H9 (cell line): Measurements from ENCODE around the gene PHF21A. TPM values are rescaled to one million over a fixed set of nuclear protein-coding genes. Genes with fewer than 3 reads are reported as not detected.

Source experiments
- DNase-seq: peaks from one replicate; pipeline ENCODE4 v3.0.0-alpha.2; 2017
- H2AFZ ChIP-seq: one replicate; pipeline ENCODE4 v1.6.1; 2013; ENCODE audit warnings: mild to moderate bottlenecking, low read length, control low read depth, moderate library complexity
- H2AK5ac ChIP-seq: 2 replicates; pipeline ENCODE4 v1.6.1; 2013; ENCODE audit warnings: low read length, control low read depth, mixed read lengths; ENCODE audit not compliant: insufficient read length
- H2BK120ac ChIP-seq: one replicate; pipeline ENCODE4 v1.6.1; 2013; ENCODE audit warnings: low read depth, mild to moderate bottlenecking, low read length, control low read depth, inconsistent platforms; ENCODE audit not compliant: poor library complexity, severe bottlenecking
- H2BK12ac ChIP-seq: 2 replicates; pipeline ENCODE4 v1.6.1; 2013; ENCODE audit warnings: low read length, control low read depth, mixed read lengths, low read depth; ENCODE audit not compliant: insufficient read length
- H2BK15ac ChIP-seq: 2 replicates; pipeline ENCODE4 v1.6.1; 2013; ENCODE audit warnings: low read depth, low read length, control low read depth
- H2BK20ac ChIP-seq: one replicate; pipeline ENCODE4 v1.6.1; 2013; ENCODE audit warnings: low read depth, mild to moderate bottlenecking, low read length, control low read depth, inconsistent platforms; ENCODE audit not compliant: poor library complexity, severe bottlenecking
- H2BK5ac ChIP-seq: 2 replicates; pipeline ENCODE4 v1.6.1; 2013; ENCODE audit warnings: low read length, control low read depth, mixed read lengths; ENCODE audit not compliant: insufficient read length
- H3K14ac ChIP-seq: 2 replicates; pipeline ENCODE4 v1.6.1; 2013; ENCODE audit warnings: low read length, control low read depth; ENCODE audit not compliant: insufficient read depth
- H3K18ac ChIP-seq: 2 replicates; pipeline ENCODE4 v1.6.1; 2013; ENCODE audit warnings: low read depth, mild to moderate bottlenecking, mixed read lengths, low read length, control low read depth; ENCODE audit not compliant: insufficient read length
- H3K23ac ChIP-seq: 2 replicates; pipeline ENCODE4 v1.6.1; 2013; ENCODE audit warnings: low read length, control low read depth, mixed read lengths, low read depth; ENCODE audit not compliant: insufficient read length
- H3K23me2 ChIP-seq: 2 replicates; pipeline ENCODE4 v1.6.1; 2013; ENCODE audit warnings: low read depth, mild to moderate bottlenecking, mixed read lengths, low read length, control low read depth; ENCODE audit not compliant: insufficient read length, poor library complexity, severe bottlenecking
- H3K27ac ChIP-seq: 2 replicates; pipeline ENCODE4 v1.5.1; 2013; ENCODE audit warnings: low read length, control low read depth, mixed read lengths, low read depth; ENCODE audit not compliant: insufficient read length
- H3K27me3 ChIP-seq: 2 replicates; pipeline ENCODE4 v1.6.1; 2013; ENCODE audit warnings: low read length, control low read depth, inconsistent platforms; ENCODE audit not compliant: insufficient read depth
- H3K4ac ChIP-seq: 2 replicates; pipeline ENCODE4 v1.6.1; 2013; ENCODE audit warnings: low read depth, mild to moderate bottlenecking, control low read depth, inconsistent platforms, low read length, moderate library complexity
- H3K4me1 ChIP-seq: 2 replicates; pipeline ENCODE4 v1.6.1; 2013; ENCODE audit warnings: low read length, control low read depth, inconsistent platforms; ENCODE audit not compliant: insufficient read depth
- H3K4me2 ChIP-seq: 2 replicates; pipeline ENCODE4 v1.6.1; 2013; ENCODE audit warnings: low read length, control low read depth, mixed read lengths; ENCODE audit not compliant: insufficient read length, insufficient read depth
- H3K56ac ChIP-seq: 2 replicates; pipeline ENCODE4 v1.6.1; 2013; ENCODE audit warnings: low read depth, mild to moderate bottlenecking, mixed read lengths, low read length, control low read depth; ENCODE audit not compliant: insufficient read length
- H3K79me1 ChIP-seq: 2 replicates; pipeline ENCODE4 v1.6.1; 2013; ENCODE audit warnings: low read depth, mild to moderate bottlenecking, moderate library complexity, low read length, control low read depth, inconsistent platforms; ENCODE audit not compliant: insufficient read depth, poor library complexity, severe bottlenecking
- H3K79me2 ChIP-seq: 2 replicates; pipeline ENCODE4 v1.6.1; 2013; ENCODE audit warnings: low read length, control low read depth, inconsistent platforms; ENCODE audit not compliant: insufficient read depth
- H3K9ac ChIP-seq: 2 replicates; pipeline ENCODE4 v1.6.1; 2013; ENCODE audit warnings: low read length, control low read depth, mixed read lengths; ENCODE audit not compliant: insufficient read length; ENCODE audit errors: extremely low read depth
- H3K9me3 ChIP-seq: one replicate; pipeline ENCODE4 v1.6.1; 2013; ENCODE audit warnings: low read depth, low read length, inconsistent platforms; ENCODE audit not compliant: control insufficient read depth
- H3T11ph ChIP-seq: one replicate; pipeline ENCODE4 v1.6.1; 2013; ENCODE audit warnings: mild to moderate bottlenecking, low read length, control low read depth, inconsistent platforms
- H4K20me1 ChIP-seq: one replicate; pipeline ENCODE4 v1.6.1; 2013; ENCODE audit not compliant: control insufficient read depth, insufficient read length, insufficient read depth
- H4K5ac ChIP-seq: 2 replicates; pipeline ENCODE4 v1.6.1; 2013; ENCODE audit warnings: low read depth, mild to moderate bottlenecking, mixed read lengths, low read length, control low read depth; ENCODE audit not compliant: insufficient read length
- H4K8ac ChIP-seq: replicated peaks from 2 replicates; pipeline ENCODE4 v1.6.1; 2013; ENCODE audit warnings: low read length, control low read depth, mixed read lengths, low read depth; ENCODE audit not compliant: insufficient read length
- H4K91ac ChIP-seq: 2 replicates; pipeline ENCODE4 v1.6.1; 2013; ENCODE audit warnings: low read depth, mild to moderate bottlenecking, moderate library complexity, mixed read lengths, low read length, control low read depth; ENCODE audit not compliant: insufficient read length
- H3K27ac Mint-ChIP-seq, 3 experiments: 2 replicates in 2 of 3; 3 replicates in 1 of 3; pipeline ENCODE4 v1.8.0; 2020 to 2021; ENCODE audit warnings: mixed read lengths in 3 of 3, mild to moderate bottlenecking in 1 of 3, moderate library complexity in 1 of 3
- H3K27me3 Mint-ChIP-seq: 2 replicates; pipeline ENCODE4 v1.8.0; 2021; ENCODE audit warnings: low read depth, mild to moderate bottlenecking, moderate library complexity, mixed read lengths
- H3K36me3 Mint-ChIP-seq, 3 experiments: 2 replicates in 2 of 3; 3 replicates in 1 of 3; pipeline ENCODE4 v1.8.0; 2020 to 2021; ENCODE audit warnings: low read depth in 3 of 3, mixed read lengths in 3 of 3; ENCODE audit not compliant: insufficient read depth in 1 of 3
- H3K4me1 Mint-ChIP-seq, 2 experiments: 2 replicates each; pipeline ENCODE4 v1.8.0; 2020; ENCODE audit warnings: mixed read lengths in 2 of 2
- H3K4me3 Mint-ChIP-seq, 2 experiments: 2 replicates in 1 of 2; 3 replicates in 1 of 2; pipeline ENCODE4 v1.8.0; 2020 to 2021; ENCODE audit warnings: mild to moderate bottlenecking in 2 of 2, mixed read lengths in 2 of 2, moderate library complexity in 1 of 2
- H3K9me3 Mint-ChIP-seq, 2 experiments: 2 replicates in 1 of 2; 3 replicates in 1 of 2; pipeline ENCODE4 v1.8.0; 2020; ENCODE audit warnings: mild to moderate bottlenecking in 2 of 2, mixed read lengths in 2 of 2, moderate library complexity in 1 of 2
- CTCF ChIP-seq: fragments of 200-600 bp; sonication (generic); conservative IDR thresholded peaks from 3 replicates; pipeline ENCODE4 v1.8.0; 2021; ENCODE audit warnings: antibody characterized with exemption, mild to moderate bottlenecking
- WGBS: extraction: QIAGEN DNeasy Blood & Tissue Kit; methylation state at CpG from one replicate; pipeline ENCODE4 v1.1.7; 2013; ENCODE audit warnings: missing lambda C conversion rate, low lambda C conversion rate, mixed read lengths; ENCODE audit not compliant: insufficient read length; ENCODE audit errors: extremely low coverage; 5-methylcytosine and 5-hydroxymethylcytosine counted together
- total RNA-seq: library from RNA; stranded (reverse); gene quantifications from 2 replicates; pipeline ENCODE4 v1.2.1, GENCODE V29; 2021

The PHF21A gene
- total RNA-seq, 1 experiment from 2014 or later: 33.8 TPM

- Histone ChIP-seq H3K79me2 (no peaks in the 10 kb centered on the region), H2BK15ac (no peak overlapping the region), H2BK20ac (no peak overlapping the region), H3T11ph (no peak overlapping the region), H3K23ac (no peak overlapping the region), H3K9ac (no peak overlapping the region), H3K9me3 (no peaks in the 10 kb centered on the region), H3K23me2 (no peaks in the 10 kb centered on the region), H3K14ac (no peak overlapping the region), H3K79me1 (no peaks in the 10 kb centered on the region), H2AFZ (no peak overlapping the region), H4K5ac (no peak overlapping the region), H2AK5ac (no peak overlapping the region), H4K20me1 (no peaks in the 10 kb centered on the region), H3K4me1 (0 out of 2 replicates have a peak, but pooled peaks cover 2% of the 10 kb centered on the region), H2BK5ac (no peak overlapping the region), H2BK120ac (no peak overlapping the region), H3K4me2 (no peak overlapping the region), H3K56ac (no peak overlapping the region), H3K27ac (no peak overlapping the region), H3K27me3 (no peaks in the 10 kb centered on the region), H4K91ac (no peak overlapping the region), H4K8ac (no peak overlapping the region), H2BK12ac (no peak overlapping the region), H3K4ac (no peak overlapping the region), H3K18ac (no peak overlapping the region)
- WGBS: no CpG with 5 or more reads among the region's 4 CpGs
- H3K27me3 Mint-ChIP-seq: no peaks in the 10 kb centered on the region
- H3K27ac Mint-ChIP-seq: no peak overlapping the region
- no peak overlapping the region for H3K4me3 Mint-ChIP-seq
- peaks cover 10 to 20% of the 10 kb centered on the region in 2 experiments for H3K4me1 Mint-ChIP-seq
- TF ChIP-seq CTCF: no peak
- H3K9me3 Mint-ChIP-seq: no peaks in the 10 kb centered on the region
- H3K36me3 Mint-ChIP-seq: peaks cover 0 to 34% (median 34%) of the 10 kb centered on the region in 3 experiments
- no peak for DNase-seq
Observed at GRCh38 chr11:45936511-45937054, 184.7 kb downstream of the PHF21A start.
